Vagina (tissue), 2 donors: Measurements from ENCODE around the gene MBTPS1. TPM values are rescaled to one million over a fixed set of nuclear protein-coding genes. Genes with fewer than 3 reads are reported as not detected.

Source experiments
- DNase-seq, 2 donors: peaks; one replicate each; pipeline ENCODE4 v3.0.0-alpha.2; 2017; ENCODE audit errors: extremely low spot score in 2 of 2
- H3K27ac ChIP-seq: fragments of 200-600 bp; sonication (generic); one replicate; pipeline ENCODE4 v1.5.1; 2019
- H3K27me3 ChIP-seq: fragments of 200-600 bp; sonication (generic); one replicate; pipeline ENCODE4 v1.5.1; 2019
- H3K36me3 ChIP-seq, 2 donors: fragments of 200-600 bp; sonication (generic); one replicate each; pipeline ENCODE4 v1.5.1; 2017 to 2019
- H3K4me1 ChIP-seq: fragments of 200-600 bp; sonication (generic); one replicate; pipeline ENCODE4 v1.5.1; 2019
- H3K4me3 ChIP-seq, 2 donors: fragments of 200-600 bp; sonication (generic); 1 replicate in 1 of 2; 2 replicates in 1 of 2; pipeline ENCODE4 v1.5.1; 2016 to 2019
- H3K9me3 ChIP-seq: fragments of 200-600 bp; sonication (generic); one replicate; pipeline ENCODE4 v1.5.1; 2019
- CTCF ChIP-seq, 3 experiments: fragments of 450-650 bp in 2 of 3; fragments of 200-600 bp in 1 of 3; sonication (generic) in 1 of 3; IDR thresholded peaks; one replicate each; pipeline ENCODE4 v1.5.1; 2017 to 2019; ENCODE audit warnings: antibody characterized with exemption in 3 of 3, mild to moderate bottlenecking in 2 of 3, moderate library complexity in 2 of 3
- POLR2A ChIP-seq, 2 donors: fragments of 450-650 bp; IDR thresholded peaks; one replicate each; pipeline ENCODE4 v1.6.1; 2017; ENCODE audit warnings: antibody characterized with exemption in 2 of 2, mild to moderate bottlenecking in 2 of 2, moderate library complexity in 2 of 2
- POLR2AphosphoS5 ChIP-seq, 2 donors: sonication (generic); formaldehyde crosslinking; IDR thresholded peaks; one replicate each; pipeline ENCODE4 v1.9.0; 2017; ENCODE audit warnings: antibody characterized with exemption in 2 of 2, mild to moderate bottlenecking in 2 of 2, low read depth in 1 of 2; ENCODE audit not compliant: insufficient read depth in 1 of 2
- intact Hi-C: fragments of 100-400 bp; cut with DNase I; formaldehyde crosslinking; loops from one replicate; pipeline ENCODE4 v1.15.1; 2023
- total RNA-seq: library from RNA; depleted of rRNA; stranded (reverse); fragments of >200 nt; gene quantifications from one replicate; pipeline ENCODE4 v1.2.3, GENCODE V29; 2016

The MBTPS1 gene
- total RNA-seq, 1 donor from 2014 or later, result 71.0 TPM

DNA sequence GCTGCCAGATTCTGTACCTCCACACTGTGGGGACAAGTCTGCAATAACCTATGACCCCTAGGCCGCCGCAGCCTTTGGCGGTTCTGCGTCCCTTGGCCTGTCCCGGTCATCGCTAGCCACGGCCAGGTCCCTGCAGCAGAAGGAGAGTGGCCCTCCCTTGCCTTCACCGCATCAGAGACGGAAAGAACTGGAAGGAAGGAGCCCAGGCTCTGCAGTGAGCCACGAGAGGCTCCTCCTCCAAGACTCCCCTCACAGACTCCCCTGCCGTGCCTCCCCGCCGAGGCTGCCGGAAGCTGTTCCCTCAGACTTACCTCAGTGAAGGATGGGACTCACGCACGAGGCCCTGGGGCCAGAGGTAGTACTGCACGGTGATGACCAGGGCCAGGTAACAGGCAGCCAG lies 85.2 kb downstream of the MBTPS1 start:
- Histone ChIP-seq H3K4me1 (no peaks in the 10 kb centered on the region), H3K36me3 (no peaks in the 10 kb centered on the region), H3K27me3 (no peaks in the 10 kb centered on the region), H3K27ac (no peak overlapping the region), H3K9me3 (no peaks in the 10 kb centered on the region), H3K4me3 (no peak overlapping the region)
- intact Hi-C loops, result no loop called here
- DNase-seq, result no peak
- TF ChIP-seq POLR2A (IDR thresholded peaks at IDR 0.05) (no peak), CTCF (IDR thresholded peaks at IDR 0.05) (no peak), POLR2AphosphoS5 (IDR thresholded peaks at IDR 0.05; ENCODE audit: insufficient read depth in 1 of 2, low read depth in 1 of 2) (no peak)

DNA sequence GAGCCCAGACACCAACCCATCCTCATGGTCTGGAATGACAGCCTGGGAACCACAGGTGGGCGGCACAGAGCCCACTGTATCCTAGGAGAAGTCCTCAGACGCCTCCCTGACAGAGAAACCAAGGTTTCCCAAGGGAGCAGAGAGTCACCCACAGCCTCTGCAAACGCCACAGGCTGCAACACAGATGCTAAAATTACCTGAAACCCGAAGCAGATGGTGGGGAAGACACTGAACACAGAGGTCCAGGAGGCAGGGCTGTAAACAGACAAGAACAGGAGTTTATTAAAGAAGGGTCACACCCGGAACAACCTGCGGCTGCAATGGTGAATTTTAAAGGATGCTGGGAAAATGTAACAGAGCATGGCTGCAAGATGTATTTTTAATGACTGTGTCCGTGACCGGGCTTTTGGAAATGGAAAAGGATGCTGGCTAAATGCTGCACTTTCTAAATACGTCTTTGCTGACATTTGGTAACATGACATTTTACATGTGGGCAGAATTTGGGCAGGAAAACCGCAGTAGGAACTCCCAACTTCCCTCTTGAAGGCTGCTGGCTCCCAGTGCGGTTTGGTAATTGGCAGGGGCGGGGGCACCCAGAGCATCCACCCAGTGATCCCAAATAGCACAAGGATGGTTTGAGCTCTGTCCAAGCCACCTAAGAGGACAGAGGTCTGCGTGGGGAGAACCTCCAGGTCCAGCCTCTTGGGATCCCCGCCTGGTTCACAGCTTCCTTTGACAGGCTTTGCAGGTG lies 87.3 kb downstream of the MBTPS1 start:
- intact Hi-C loops, result no loop called here
- Histone ChIP-seq H3K4me1 (no peaks in the 10 kb centered on the region), H3K27me3 (no peaks in the 10 kb centered on the region), H3K9me3 (no peaks in the 10 kb centered on the region), H3K4me3 (no peak overlapping the region), H3K36me3 (no peaks in the 10 kb centered on the region), H3K27ac (no peak overlapping the region)
- no peak for DNase-seq
- TF ChIP-seq POLR2A (IDR thresholded peaks at IDR 0.05) (no peak), POLR2AphosphoS5 (IDR thresholded peaks at IDR 0.05; ENCODE audit: insufficient read depth in 1 of 2, low read depth in 1 of 2) (no peak), CTCF (IDR thresholded peaks at IDR 0.05) (no peak)

DNA sequence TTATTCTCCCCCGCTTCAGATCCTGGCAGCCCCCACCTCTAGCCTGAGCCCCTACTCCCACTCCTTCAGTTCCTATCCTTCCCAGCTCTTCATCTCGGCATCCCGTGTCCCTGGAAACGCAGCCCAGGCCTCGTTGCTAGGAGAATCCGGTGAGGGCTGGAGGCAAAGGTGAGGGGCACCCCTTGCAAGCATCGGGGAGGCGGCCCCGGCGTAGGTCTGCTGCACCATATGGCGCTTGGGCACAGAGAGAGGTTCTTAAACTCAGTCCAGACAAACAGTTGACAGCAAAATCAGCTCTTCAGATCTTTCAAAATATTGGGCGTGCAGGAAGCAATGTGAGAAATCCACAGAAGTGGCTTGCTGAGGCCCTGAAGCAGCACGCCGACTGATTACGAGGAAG lies 89.1 kb downstream of the MBTPS1 start:
- intact Hi-C loops, result no loop called here
- Histone ChIP-seq H3K36me3 (no peaks in the 10 kb centered on the region), H3K4me3 (no peak overlapping the region), H3K4me1 (no peaks in the 10 kb centered on the region), H3K27me3 (no peaks in the 10 kb centered on the region), H3K9me3 (no peaks in the 10 kb centered on the region), H3K27ac (no peak overlapping the region)
- DNase-seq, result no peak
- TF ChIP-seq POLR2AphosphoS5 (IDR thresholded peaks at IDR 0.05; ENCODE audit: insufficient read depth in 1 of 2, low read depth in 1 of 2), result no peak
- no peak for TF ChIP-seq POLR2A (IDR thresholded peaks at IDR 0.05)
- no peak for TF ChIP-seq CTCF (IDR thresholded peaks at IDR 0.05)

DNA sequence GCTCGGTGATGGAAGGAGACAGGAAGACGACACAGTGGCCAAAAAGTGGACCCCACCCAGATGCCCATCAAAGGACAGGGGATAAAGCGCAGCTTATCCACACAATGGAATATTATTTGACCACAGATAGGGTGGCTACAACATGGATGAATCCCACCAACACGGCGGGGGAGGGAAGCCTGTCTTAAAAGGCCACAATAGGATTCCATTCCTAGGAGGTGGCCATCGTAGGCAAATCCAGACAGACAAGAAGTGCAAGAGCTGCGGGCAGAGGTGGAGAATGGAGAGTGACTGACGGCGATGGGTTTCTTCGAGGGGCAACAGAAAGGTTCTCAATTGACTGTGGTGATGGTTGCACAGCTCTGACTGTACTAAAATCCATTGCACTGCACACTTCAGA lies 90.1 kb downstream of the MBTPS1 start:
- no peak overlapping the region for H3K4me3 ChIP-seq
- intact Hi-C loops, result no loop called here
- no peak overlapping the region for H3K27ac ChIP-seq
- no peaks in the 10 kb centered on the region for H3K4me1 ChIP-seq
- DNase-seq, result no peak
- H3K9me3 ChIP-seq, result peaks cover 7% of the 10 kb centered on the region
- no peak for TF ChIP-seq CTCF (IDR thresholded peaks at IDR 0.05)
- no peaks in the 10 kb centered on the region for H3K36me3 ChIP-seq
- no peaks in the 10 kb centered on the region for H3K27me3 ChIP-seq

- no peaks in the 10 kb centered on the region for H3K4me1 ChIP-seq
- no peak overlapping the region for H3K4me3 ChIP-seq
- intact Hi-C loops, result no loop called here
- no peak overlapping the region for H3K27ac ChIP-seq
- TF ChIP-seq POLR2A (IDR thresholded peaks at IDR 0.05) (no peak), POLR2AphosphoS5 (IDR thresholded peaks at IDR 0.05; ENCODE audit: insufficient read depth in 1 of 2, low read depth in 1 of 2) (no peak), CTCF (IDR thresholded peaks at IDR 0.05) (no peak)
- DNase-seq, result no peak
- peaks cover 12% of the 10 kb centered on the region for H3K9me3 ChIP-seq
- H3K36me3 ChIP-seq, result no peaks in the 10 kb centered on the region
- H3K27me3 ChIP-seq, result no peaks in the 10 kb centered on the region
Measured at GRCh38 chr16:84024854-84025253, 91.9 kb downstream of the MBTPS1 start.
